ENCODE measurements around the gene ZNF611.
"Not testable (repeated sequence)": the region's sequence is repeated elsewhere in the genome, so short reads cannot be mapped to it uniquely, and the experiment has no call there.

ZNF611 gene

DNA sequence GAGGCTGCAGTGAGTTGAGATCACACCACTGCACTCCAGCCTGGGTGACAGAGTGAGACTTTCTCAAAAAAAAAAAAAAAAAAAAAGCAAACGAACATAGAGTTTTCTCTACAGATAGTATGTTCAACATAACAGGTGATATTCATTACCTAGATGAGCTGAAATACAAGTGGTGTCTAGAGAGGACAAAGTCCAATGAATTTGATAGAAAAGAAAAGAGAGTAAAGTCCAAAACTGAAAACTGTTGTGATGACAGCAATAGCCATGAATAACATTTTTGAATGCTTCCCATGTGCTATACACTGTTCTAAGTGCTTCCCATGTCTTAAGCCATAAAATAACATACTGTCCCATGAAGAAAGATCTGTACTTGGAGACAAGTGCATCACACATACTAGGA, 53.6 kb downstream of the ZNF611 start:
- not testable (repeated sequence) for DNase-seq (ENCODE audit: low read depth in 2 of 2)

DNA sequence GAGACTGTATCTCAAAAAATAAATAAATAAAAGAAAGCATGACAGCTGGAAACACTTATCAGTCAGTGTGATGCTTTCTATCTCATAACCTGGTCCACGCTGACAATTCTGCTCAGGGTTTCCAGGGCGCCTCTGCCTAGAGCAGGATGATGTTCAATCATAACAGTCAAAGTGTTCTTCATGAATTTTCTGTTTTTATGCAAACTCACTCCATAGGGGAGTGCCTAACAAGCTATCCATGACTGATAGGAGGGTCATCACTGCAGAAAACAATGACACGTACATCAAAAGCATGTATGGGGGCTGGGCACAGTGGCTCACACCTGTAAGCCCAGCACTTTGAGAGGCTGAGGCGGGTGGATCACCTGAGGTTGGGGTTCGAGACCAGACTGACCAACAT, 55.2 kb downstream of the ZNF611 start:
- no peak for DNase-seq (ENCODE audit: low read depth in 2 of 2)

DNA sequence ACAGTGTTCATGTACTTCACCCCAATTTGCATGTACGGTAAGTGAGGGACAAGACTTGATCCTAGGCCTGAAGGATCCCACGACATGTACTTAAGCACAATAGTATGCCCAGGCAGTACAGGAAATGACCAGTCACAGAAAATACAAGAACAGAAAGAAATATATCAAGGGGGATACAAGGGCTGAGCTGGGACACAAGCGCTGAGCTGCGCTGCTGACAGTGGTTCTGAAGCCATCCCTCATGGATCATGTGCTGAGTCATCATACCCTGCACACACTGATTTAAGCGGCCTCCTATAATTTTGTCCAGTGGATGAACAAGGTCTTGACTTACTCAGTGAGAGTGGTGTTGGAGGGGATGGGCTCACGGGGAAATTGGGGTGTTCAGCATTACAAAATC, 59.6 kb downstream of the ZNF611 start:
- not testable (repeated sequence) for DNase-seq (ENCODE audit: low read depth in 2 of 2)

DNA sequence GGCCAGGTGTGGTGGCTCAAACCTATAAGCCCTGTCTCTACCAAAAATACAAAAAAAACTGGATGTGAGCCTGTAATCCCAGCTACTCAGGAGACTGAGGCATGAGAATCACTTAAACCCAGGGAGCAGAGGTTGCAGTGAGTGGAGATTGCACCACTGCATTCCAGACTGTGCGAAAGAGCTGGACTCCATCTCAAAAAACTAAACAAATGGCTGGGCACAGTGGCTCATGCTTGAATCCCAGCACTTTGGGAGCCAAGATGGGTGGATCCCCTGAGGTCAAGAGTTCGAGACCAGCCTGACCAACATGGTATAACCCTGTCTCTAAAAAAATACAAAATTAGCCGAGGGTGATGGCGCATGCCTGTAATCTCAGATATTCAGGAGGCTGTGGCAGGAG, 61.8 kb downstream of the ZNF611 start:
- no peak for DNase-seq (ENCODE audit: low read depth in 2 of 2)

DNA sequence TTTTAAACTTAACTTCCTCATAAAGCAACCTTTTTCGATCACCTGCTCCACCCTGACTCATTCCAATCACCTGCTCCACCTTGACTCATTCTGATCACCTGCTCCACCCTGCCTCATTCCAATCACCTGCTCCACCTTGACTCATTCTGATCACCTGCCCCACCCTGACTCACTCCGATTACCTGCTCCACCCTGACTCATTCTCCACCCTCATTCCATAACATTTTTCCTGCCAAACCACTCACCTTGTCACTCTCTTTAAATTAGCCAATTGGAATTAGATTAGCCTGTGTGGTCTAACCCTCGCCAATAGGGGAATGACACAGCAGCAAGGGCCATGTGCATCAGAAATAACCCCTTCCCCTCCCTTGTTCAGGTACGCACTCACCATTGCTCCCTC, 64.8 kb downstream of the ZNF611 start:
- no peak for DNase-seq (ENCODE audit: low read depth in 2 of 2)

DNA sequence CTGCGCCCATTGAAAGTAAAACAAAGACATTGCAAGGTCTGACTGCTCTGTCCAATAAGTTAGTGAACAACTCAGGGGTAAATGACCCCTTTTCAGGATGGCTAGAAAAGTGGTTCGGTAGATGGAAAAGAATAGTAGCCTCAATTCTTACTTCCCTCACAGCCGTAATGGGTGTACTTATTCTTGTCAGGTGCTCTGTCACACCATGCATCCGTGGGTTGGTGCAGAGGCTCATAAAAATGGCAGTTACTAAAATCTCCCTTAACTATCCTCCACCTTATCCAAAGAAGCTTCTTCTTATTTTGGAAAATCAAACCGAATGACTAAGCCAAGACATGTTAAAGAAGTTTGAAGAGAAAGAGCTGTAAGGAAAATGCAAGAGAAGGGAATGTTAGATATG, 65.3 kb downstream of the ZNF611 start:
- no peak for DNase-seq (ENCODE audit: low read depth in 2 of 2)

DNA sequence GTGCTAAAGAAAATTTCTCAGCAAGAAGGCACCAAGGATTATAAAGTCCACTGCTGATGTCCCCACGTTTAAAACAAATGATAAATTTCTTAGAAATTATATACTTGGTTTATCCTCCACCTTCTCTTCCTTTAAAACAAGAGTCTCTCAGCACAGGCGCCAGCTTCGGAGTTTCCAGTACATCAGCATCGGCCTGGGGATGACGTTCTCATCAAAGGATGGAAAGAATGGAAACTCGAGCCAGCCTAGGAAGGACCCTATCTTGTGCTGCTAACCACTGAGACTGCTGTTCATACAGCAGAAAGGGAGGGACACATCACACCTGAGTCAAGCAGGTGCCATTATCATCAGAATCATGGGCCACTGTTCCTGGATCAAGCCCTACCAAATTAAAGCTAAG, 66.9 kb downstream of the ZNF611 start:
- DNase-seq (ENCODE audit: low read depth in 2 of 2), result no peak

DNA sequence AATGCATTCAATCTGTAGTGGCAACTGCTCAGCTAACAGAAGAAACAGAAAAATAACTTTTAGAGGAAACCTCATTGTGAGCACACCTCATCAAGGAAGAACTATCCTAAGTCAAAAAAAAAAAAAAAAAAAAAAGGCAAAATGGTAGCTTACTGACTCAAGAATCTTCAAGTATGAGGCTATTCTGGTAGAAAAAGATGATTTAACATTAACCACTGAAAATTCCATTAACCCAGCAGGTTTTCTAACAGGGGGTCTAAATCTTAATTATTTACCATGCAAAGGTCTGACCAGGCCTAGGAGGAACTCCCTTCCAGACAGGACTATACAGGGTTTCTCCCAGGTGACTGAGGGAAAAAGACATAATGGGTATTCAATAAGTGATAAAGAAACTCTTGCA, 68.3 kb downstream of the ZNF611 start:
- DNase-seq (ENCODE audit: low read depth in 2 of 2), result no peak

DNA sequence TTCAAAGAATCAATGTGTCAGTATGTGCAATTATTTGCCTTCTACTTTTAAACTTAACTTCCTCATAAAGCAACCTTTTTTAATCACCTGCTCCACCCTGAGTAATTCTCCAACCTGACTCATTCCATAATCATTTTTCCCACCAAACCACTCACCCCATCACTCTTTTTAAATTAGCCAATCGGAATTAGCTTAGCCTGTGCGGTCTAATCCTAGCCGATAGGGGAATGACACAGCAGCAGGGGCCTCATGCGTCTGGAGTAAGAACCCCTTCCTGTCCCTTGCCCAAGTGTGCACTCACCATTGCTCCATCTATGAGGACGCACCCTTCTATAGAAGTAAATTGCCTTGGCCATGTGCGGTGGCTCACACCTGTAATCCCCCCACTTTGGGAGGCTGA, 69.3 kb downstream of the ZNF611 start:
- no peak for DNase-seq (ENCODE audit: low read depth in 2 of 2)

DNA sequence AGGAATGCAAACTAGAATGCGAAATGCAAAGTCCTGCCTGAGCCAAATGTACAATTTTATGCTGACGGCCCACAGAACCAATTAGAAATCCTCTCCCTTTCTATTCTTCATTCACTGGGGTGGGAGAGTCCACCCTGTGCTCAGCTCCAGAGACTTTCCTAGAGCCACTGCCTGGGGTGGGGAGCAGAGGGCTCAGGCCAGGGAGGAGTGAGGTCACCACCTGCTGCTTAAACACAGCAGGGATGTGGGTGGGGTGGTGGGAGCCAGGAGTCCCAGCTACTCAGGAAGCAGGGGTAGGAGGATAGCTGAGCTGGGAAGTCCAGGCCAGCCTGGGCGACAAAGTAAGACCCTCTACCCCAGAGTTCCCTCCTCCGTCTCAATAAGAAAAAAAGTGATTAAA, 69.8 kb downstream of the ZNF611 start:
- DNase-seq (ENCODE audit: low read depth in 2 of 2), result no peak

DNA sequence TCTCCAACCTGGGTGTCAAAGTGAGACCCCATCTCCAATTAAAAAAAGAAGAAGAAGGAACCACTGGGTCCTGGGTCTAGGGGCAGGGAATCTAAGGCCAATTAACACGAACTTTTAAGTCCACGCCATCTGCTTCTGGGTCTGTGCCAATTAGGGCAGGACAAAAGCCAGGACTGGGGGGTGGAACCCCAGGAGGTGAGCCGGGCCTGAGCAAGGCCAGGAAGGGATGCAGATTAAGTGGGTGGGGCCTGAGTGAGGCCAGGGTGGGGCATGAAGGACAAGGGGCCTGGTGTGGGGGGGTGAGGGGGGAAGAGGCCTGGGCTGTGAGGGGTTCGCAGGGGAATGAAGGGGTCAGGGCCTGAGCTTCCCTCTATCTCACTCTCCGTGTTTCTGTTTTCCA, 70.4 kb downstream of the ZNF611 start:
- no peak for DNase-seq (ENCODE audit: low read depth in 2 of 2)

DNA sequence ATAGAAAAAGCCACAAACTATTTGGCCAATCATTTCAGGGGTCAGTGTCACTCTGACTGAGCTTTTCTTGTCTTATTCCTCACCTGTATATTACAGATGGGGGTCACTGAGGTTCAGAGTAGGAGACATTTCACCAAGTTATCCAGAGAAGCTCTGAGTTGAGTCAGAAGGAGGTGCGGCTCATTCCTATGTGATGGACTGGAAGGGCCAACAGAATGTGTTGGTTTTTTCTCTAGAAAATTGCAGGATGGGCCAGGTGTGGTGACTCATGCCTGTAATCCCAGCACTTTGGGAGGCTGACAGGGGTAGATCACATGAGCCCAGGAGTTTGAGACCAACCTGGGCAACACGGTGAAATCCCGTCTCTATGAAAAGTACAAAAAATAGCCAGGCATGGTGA, 72.2 kb downstream of the ZNF611 start:
- no peak for DNase-seq (ENCODE audit: low read depth in 2 of 2)

DNA sequence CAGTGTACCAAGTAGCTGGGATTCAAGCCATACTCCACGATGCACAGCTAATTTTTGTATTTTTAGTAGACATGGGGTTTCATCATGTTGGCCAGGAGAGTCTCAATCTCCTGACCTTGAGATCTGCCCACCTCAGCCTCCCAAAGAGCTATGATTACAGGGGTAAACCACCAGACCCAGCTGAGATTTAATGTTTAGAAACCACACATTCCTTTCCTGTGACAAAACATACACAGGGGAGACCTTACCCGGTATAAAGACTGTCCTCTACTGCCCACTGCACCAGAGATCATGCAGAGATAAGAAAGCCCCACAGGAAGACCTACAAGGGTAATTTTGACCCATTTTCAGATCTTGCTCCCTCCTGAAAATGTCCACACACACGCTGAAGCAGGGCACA, 73.9 kb downstream of the ZNF611 start:
- no peak for DNase-seq (ENCODE audit: low read depth in 2 of 2)

DNA sequence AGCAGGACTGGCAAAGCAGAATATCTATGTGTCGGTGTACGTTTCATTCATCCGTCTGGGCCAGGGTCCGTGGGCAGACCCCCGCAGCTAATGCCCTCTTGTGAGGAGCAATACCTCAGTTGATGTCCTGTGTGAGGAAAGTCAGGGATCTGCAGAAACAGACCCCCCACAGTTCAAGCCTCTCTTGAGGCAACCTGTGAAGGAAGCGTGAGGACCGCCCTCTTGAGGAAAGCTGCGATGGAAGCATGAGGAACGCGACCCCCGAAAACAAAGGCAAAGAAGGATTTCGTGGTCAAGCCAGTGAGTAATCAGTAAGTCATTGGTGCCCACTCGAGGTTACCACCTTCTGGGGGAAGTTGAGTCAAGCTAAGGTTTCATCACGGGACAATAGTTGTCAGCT, 75.8 kb downstream of the ZNF611 start:
- DNase-seq (ENCODE audit: low read depth in 2 of 2), result no peak

DNA sequence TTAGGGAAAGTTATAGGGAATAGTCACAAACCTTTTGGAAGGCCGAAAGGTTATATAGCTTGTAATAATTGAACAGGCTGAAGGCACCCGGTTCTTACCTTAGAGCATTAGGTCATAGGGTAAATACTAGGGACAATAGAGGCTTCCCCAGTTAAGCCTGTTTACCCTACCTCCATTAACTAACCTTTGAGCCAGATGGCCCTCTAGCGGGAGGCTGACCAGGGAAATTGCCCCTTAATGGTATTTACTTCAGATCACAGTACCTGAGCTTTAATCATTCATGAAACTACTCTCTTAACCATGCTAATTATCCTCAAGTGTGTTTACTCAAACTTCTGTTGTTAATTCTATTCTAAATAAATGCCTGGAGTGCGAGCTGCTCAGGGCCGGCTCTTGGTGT, 76.2 kb downstream of the ZNF611 start:
- DNase-seq (ENCODE audit: low read depth in 2 of 2), result no peak

DNA sequence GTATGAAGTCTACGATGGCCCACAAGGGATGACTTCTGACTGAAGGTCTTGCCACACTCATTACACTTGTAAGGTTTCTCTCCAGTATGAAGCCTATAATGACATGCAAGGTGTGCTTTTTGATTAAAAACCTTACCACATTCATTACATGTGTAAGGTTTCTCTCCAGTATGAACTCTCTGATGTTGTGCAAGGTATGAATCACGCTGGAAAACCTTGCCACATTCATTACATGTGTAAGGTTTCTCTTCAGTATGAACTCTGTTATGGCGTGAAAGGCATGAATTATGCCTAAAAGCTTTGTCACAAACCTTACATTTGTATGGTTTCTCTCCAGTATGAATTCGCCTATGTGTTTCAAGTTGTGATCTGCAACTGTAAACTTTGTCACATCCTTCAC, 81.7 kb downstream of the ZNF611 start:
- no peak for DNase-seq (ENCODE audit: low read depth in 2 of 2)

Data from stimulated activated CD4-positive, alpha-beta T cell treated with anti-CD3 and anti-CD28 coated beads, Interleukin-12 subunit alpha, Interleukin-12 subunit beta, amount 100 ng/mL, for 24 hours (primary cell).